DOHH2 (cell line): ENCODE results near the gene ATP7B.

Source experiments
- H3F3A ChIP-seq: fragments of 200-600 bp; sonication (generic), shearing (Covaris generic); 2 replicates; pipeline ENCODE4 v1.6.0; 2016; ENCODE audit warnings: antibody characterized with exemption, mild to moderate bottlenecking; ENCODE audit not compliant: control insufficient read depth, insufficient read depth
- H3K27ac ChIP-seq: fragments of 200-600 bp; sonication (generic); 2 replicates; pipeline ENCODE4 v1.5.1; 2014; ENCODE audit warnings: low read depth, mild to moderate bottlenecking, low read length, moderate library complexity
- H3K27me3 ChIP-seq: fragments of 200-600 bp; sonication (generic); 2 replicates; pipeline ENCODE4 v1.6.1; 2014; ENCODE audit warnings: mild to moderate bottlenecking, low read length, mixed read lengths; ENCODE audit not compliant: control insufficient read depth
- H3K36me3 ChIP-seq: fragments of 200-600 bp; sonication (generic); 2 replicates; pipeline ENCODE4 v1.6.1; 2014; ENCODE audit warnings: mild to moderate bottlenecking, low read length, moderate library complexity, mixed read lengths; ENCODE audit not compliant: control insufficient read depth
- H3K4me1 ChIP-seq: fragments of 200-600 bp; sonication (generic); 2 replicates; pipeline ENCODE4 v1.6.1; 2014; ENCODE audit warnings: mild to moderate bottlenecking, low read length, mixed read lengths; ENCODE audit not compliant: control insufficient read depth
- H3K4me2 ChIP-seq: fragments of 200-600 bp; sonication (generic); 2 replicates; pipeline ENCODE4 v1.6.0; 2014; ENCODE audit warnings: mild to moderate bottlenecking, low read length, moderate library complexity
- H3K4me3 ChIP-seq: fragments of 200-600 bp; sonication (generic); 2 replicates; pipeline ENCODE4 v1.5.1; 2014; ENCODE audit warnings: mild to moderate bottlenecking, low read length, mixed read lengths
- H3K79me2 ChIP-seq: fragments of 200-600 bp; sonication (generic); 2 replicates; pipeline ENCODE4 v1.6.1; 2014; ENCODE audit warnings: mild to moderate bottlenecking, low read length, mixed read lengths; ENCODE audit not compliant: control insufficient read depth
- H3K9me2 ChIP-seq: fragments of 200-600 bp; sonication (generic); replicated peaks from 2 replicates; pipeline ENCODE4 v1.6.1; 2014; ENCODE audit warnings: mild to moderate bottlenecking, low read length, mixed read lengths; ENCODE audit not compliant: control insufficient read depth
- H3K9me3 ChIP-seq: fragments of 200-600 bp; sonication (generic); 2 replicates; pipeline ENCODE4 v1.6.1; 2014; ENCODE audit warnings: antibody characterized with exemption, low read length, mixed read lengths; ENCODE audit not compliant: control insufficient read depth, insufficient read depth
- H4K20me1 ChIP-seq: fragments of 200-600 bp; sonication (generic); 2 replicates; pipeline ENCODE4 v1.6.0; 2014; ENCODE audit warnings: low read depth, mild to moderate bottlenecking, antibody characterized with exemption, low read length, moderate library complexity; ENCODE audit not compliant: control insufficient read depth, insufficient read depth
- EZH2phosphoT487 ChIP-seq: fragments of 200-600 bp; sonication (generic); IDR thresholded peaks from 2 replicates; pipeline ENCODE4 v1.6.1; 2017; ENCODE audit warnings: borderline replicate concordance, mild to moderate bottlenecking, antibody characterized with exemption, low read length, moderate library complexity, mixed read lengths
- TF ChIP-seq, protein P1 (sequence below): fragments of 200-600 bp; sonication (generic); IDR thresholded peaks from one replicate; pipeline ENCODE4 v1.5.1; 2014; ENCODE audit warnings: antibody characterized with exemption, mild to moderate bottlenecking, low read depth, low read length; ENCODE audit not compliant: poor library complexity, severe bottlenecking

Gene ATP7B

DNA sequence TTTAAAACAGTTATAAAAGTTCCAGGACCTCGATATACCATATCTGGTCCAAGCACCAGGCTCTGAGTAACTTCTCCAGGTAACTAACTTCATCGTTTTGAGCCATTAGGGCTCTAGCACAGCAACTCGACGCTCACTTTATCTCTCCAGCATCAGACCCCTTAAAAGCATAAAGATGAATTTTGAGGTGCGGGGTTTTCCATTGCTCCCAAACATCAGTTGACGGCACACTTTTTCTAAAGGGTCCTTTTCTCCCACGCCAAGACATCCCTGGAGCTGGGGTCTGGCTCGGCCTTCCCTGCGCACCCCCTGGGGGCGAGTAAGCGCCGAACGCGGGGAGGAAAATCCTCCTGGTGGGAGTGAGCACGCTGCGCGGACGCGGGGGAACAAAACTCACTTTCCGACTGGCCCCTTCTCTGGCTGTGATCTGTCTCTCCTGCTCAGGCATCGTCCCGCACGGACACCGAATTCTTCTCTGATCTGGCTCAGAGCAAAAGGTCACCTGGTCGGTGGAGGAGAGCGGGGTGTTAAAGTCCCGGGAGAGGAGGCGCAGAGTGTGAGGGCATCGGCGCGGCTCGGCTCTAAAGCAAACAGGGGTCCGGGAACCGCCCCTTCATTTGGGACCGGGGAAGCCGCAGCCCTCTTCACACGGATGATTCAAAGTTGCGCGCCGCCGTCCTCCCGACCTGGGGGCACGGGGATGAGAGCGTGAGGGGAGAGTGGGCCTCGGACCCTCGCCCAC is at the start of gene ATP7B:
TSS of gene ATP7B (minus strand) at position 561 of the 742 bp plus-strand sequence. CDS start at position 448, 113 bp downstream.
- no peaks in the 10 kb centered on the region for H3F3A ChIP-seq
- no peaks in the 10 kb centered on the region for H3K9me3 ChIP-seq
- no peaks in the 10 kb centered on the region for H4K20me1 ChIP-seq
- peaks cover 17% of the 10 kb centered on the region for H3K4me1 ChIP-seq
- H3K79me2 ChIP-seq, result peaks cover 38% of the 10 kb centered on the region
- peak within 1 kb of the TSS; percentile 97 for H3K4me2 ChIP-seq
- H3K4me3 ChIP-seq, result peak within 1 kb of the TSS; percentile 86
- peaks cover 9% of the 10 kb centered on the region; the same call in 1 of the 2 replicates for H3K36me3 ChIP-seq
- TF ChIP-seq, protein P1, sequence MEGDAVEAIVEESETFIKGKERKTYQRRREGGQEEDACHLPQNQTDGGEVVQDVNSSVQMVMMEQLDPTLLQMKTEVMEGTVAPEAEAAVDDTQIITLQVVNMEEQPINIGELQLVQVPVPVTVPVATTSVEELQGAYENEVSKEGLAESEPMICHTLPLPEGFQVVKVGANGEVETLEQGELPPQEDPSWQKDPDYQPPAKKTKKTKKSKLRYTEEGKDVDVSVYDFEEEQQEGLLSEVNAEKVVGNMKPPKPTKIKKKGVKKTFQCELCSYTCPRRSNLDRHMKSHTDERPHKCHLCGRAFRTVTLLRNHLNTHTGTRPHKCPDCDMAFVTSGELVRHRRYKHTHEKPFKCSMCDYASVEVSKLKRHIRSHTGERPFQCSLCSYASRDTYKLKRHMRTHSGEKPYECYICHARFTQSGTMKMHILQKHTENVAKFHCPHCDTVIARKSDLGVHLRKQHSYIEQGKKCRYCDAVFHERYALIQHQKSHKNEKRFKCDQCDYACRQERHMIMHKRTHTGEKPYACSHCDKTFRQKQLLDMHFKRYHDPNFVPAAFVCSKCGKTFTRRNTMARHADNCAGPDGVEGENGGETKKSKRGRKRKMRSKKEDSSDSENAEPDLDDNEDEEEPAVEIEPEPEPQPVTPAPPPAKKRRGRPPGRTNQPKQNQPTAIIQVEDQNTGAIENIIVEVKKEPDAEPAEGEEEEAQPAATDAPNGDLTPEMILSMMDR, result no peak
- TF ChIP-seq EZH2phosphoT487, result peak; percentile 86
- no peaks in the 10 kb centered on the region for H3K9me2 ChIP-seq
- peaks cover 47% of the 10 kb centered on the region for H3K27me3 ChIP-seq
- no peak within 1 kb of the TSS for H3K27ac ChIP-seq

GRCh38 chr13:52053460-52053859 is 42.2 kb upstream of the ATP7B start:
- Histone ChIP-seq H3K27ac (no peak overlapping the region), H3K79me2 (no peaks in the 10 kb centered on the region)

DNA sequence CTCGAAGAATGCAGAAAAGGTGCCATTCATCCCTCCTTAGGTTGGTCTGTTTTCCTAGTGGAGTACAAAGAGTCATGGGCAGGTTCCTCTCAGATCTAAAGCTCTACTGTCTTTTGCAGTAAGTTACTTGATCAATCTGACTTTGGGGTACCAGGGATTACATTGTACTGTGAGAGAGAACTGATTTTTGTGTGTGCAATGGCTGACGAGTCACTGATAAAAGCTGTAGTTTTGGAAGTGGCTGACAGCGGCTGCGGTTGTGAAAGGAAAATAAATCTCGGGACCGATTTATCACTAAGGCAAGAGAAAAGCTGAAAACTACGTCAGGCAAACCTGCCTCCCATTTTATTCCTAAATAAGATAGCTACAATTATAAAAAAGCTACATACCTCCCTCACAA is 40.1 kb upstream of the ATP7B start:
- Histone ChIP-seq H3K4me1 (no peaks in the 10 kb centered on the region), H3K4me3 (no peak overlapping the region), H3K4me2 (no peak overlapping the region), H3K9me2 (no peaks in the 10 kb centered on the region), H3K27ac (no peak overlapping the region), H3F3A (no peaks in the 10 kb centered on the region), H3K9me3 (no peaks in the 10 kb centered on the region), H3K36me3 (no peaks in the 10 kb centered on the region), H4K20me1 (no peaks in the 10 kb centered on the region), H3K79me2 (no peaks in the 10 kb centered on the region), H3K27me3 (no peaks in the 10 kb centered on the region)
- TF ChIP-seq, protein P1, result no peak
- no peak for TF ChIP-seq EZH2phosphoT487

More at GRCh38 chr13:52053460-52053859, 42.2 kb upstream of the ATP7B start:
- no peak overlapping the region for H3K4me2 ChIP-seq
- no peaks in the 10 kb centered on the region for H3K4me1 ChIP-seq
- no peak overlapping the region for H3K4me3 ChIP-seq
- no peaks in the 10 kb centered on the region for H3K9me3 ChIP-seq
- TF ChIP-seq, protein P1, result no peak
- no peak for TF ChIP-seq EZH2phosphoT487
- no peaks in the 10 kb centered on the region for H3F3A ChIP-seq
- H3K9me2 ChIP-seq, result no peaks in the 10 kb centered on the region
- no peaks in the 10 kb centered on the region for H3K36me3 ChIP-seq
- no peaks in the 10 kb centered on the region for H4K20me1 ChIP-seq
- no peaks in the 10 kb centered on the region for H3K27me3 ChIP-seq
